Right atrium auricular region (tissue), 2 donors: ENCODE data around the gene CHD6. TPM values are rescaled to one million over a fixed set of nuclear protein-coding genes. Genes with fewer than 3 reads are reported as not detected.

Experiments used
- DNase-seq: peaks from one replicate; pipeline ENCODE4 v3.0.0-alpha.2; 2019; ENCODE audit warnings: low spot score
- H3K27ac ChIP-seq, 2 donors: fragments of 200-600 bp; sonication (generic); 1 replicate in 1 of 2; 2 replicates in 1 of 2; pipeline ENCODE4 v1.5.1; 2016 to 2019
- H3K27me3 ChIP-seq, 2 donors: fragments of 200-600 bp; sonication (generic); one replicate each; pipeline versions ENCODE4 v1.5.1 to v1.6.0; 2017 to 2019
- H3K36me3 ChIP-seq: fragments of 200-600 bp; sonication (generic); one replicate; pipeline ENCODE4 v1.5.1; 2016
- H3K4me1 ChIP-seq, 2 donors: fragments of 200-600 bp; sonication (generic); one replicate each; pipeline versions ENCODE4 v1.5.1 to v1.6.0; 2017 to 2019
- H3K4me3 ChIP-seq, 2 donors: fragments of 200-600 bp; sonication (generic); 1 replicate in 1 of 2; 2 replicates in 1 of 2; pipeline ENCODE4 v1.5.1; 2017 to 2019; ENCODE audit warnings: mild to moderate bottlenecking in 1 of 2, moderate library complexity in 1 of 2
- H3K9me3 ChIP-seq, 2 donors: fragments of 200-600 bp; sonication (generic); one replicate each; pipeline ENCODE4 v1.5.1; 2019
- total RNA-seq, 2 donors: library from RNA; depleted of rRNA; stranded (reverse); fragments of >200 nt; gene quantifications; one replicate each; pipeline ENCODE4 v1.1.0, GENCODE V29; 2016
- TF ChIP-seq, protein P1 (sequence below), 2 donors: fragments of 200-600 bp; sonication (generic); IDR thresholded peaks; one replicate each; pipeline ENCODE4 v1.5.1; 2019; ENCODE audit warnings: antibody characterized with exemption in 2 of 2

CHD6 gene
- total RNA-seq, 2 donors from 2014 or later: 22.2 to 27.4 TPM

DNA sequence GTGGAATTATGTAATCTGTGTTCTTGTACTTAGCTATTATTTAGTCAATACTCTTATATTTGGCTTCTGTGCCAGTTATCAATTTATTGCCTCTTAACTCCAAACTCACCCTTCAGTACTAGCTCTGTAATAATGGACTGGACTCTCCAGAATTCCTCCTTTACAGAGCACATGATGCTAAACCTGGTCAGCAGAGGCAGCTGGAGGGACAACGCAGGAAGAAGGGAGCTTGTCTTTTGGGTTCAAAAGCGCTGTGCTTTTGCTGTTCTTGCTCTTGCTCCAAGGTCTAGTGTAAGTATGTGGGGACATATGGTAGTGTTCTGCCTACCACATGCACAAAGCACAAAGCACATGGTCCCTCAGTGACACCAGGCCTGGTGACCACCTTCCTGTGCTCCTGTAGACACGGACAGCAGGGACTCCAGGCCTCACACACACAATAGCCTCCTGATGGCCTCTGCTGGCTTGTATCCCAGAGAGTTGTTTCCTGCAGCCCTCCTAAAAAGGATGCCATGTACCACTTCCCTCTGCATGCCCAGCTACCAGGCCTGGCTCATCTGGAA is 46.1 kb downstream of the CHD6 start:
- peaks cover 0 to 60% of the 10 kb centered on the region in 2 donors for H3K4me1 ChIP-seq
- no peaks in the 10 kb centered on the region for H3K36me3 ChIP-seq
- H3K27ac ChIP-seq: no peak overlapping the region
- DNase-seq: no peak
- H3K27me3 ChIP-seq: no peaks in the 10 kb centered on the region
- TF ChIP-seq, protein P1, sequence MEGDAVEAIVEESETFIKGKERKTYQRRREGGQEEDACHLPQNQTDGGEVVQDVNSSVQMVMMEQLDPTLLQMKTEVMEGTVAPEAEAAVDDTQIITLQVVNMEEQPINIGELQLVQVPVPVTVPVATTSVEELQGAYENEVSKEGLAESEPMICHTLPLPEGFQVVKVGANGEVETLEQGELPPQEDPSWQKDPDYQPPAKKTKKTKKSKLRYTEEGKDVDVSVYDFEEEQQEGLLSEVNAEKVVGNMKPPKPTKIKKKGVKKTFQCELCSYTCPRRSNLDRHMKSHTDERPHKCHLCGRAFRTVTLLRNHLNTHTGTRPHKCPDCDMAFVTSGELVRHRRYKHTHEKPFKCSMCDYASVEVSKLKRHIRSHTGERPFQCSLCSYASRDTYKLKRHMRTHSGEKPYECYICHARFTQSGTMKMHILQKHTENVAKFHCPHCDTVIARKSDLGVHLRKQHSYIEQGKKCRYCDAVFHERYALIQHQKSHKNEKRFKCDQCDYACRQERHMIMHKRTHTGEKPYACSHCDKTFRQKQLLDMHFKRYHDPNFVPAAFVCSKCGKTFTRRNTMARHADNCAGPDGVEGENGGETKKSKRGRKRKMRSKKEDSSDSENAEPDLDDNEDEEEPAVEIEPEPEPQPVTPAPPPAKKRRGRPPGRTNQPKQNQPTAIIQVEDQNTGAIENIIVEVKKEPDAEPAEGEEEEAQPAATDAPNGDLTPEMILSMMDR (IDR thresholded peaks at IDR 0.05): peak in 1 of 2 donors; percentile 31
- H3K4me3 ChIP-seq: no peak overlapping the region
- no peaks in the 10 kb centered on the region for H3K9me3 ChIP-seq

DNA sequence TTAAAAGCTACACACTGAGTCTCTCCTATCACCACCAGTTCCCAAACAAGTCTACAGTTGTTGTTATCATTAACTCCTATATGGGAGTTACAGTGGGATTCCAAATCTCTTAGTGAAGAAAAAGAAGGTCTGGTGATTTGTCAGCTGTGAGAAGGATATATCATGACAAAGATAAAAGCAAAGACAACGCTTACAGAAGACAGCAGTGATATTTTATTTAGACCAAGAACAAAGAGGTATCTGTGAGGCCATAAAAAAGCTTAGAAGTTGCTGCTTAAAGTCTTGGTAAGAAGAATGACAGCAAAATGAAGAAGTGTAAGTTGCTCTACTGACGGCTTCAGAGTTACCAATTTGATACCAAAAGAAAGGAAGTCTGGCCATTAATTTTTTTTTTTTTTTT is 47.2 kb downstream of the CHD6 start:
- Histone ChIP-seq H3K36me3 (no peaks in the 10 kb centered on the region), H3K27ac (no peak overlapping the region), H3K4me3 (no peak overlapping the region), H3K9me3 (no peaks in the 10 kb centered on the region), H3K27me3 (no peaks in the 10 kb centered on the region), H3K4me1 (peaks cover 0 to 51% of the 10 kb centered on the region in 2 donors)
- no peak for DNase-seq
- TF ChIP-seq, protein P1 (IDR thresholded peaks at IDR 0.05): no peak

DNA sequence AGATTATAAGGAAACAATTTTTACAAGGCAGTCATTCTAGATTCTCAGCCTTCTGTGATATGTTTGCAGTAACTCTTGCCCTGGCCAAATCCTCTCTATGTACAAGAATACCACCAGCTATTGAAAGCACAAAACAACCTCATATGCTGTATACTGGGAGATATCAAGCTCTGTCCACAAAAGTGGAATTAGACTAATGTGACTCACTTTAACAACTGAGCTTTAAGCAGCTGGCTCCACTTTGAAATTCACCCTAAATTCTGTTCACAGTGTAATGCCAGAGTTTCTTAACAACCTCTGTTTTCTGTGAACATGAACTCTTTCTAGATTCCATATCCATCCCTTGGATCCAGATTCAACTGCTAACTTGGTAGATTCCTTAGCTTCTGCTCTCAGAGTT is 47.6 kb downstream of the CHD6 start:
- no peak for DNase-seq
- no peak overlapping the region for H3K4me3 ChIP-seq
- peaks cover 0 to 50% of the 10 kb centered on the region in 2 donors for H3K4me1 ChIP-seq
- TF ChIP-seq, protein P1 (IDR thresholded peaks at IDR 0.05): no peak
- H3K27me3 ChIP-seq: no peaks in the 10 kb centered on the region
- H3K9me3 ChIP-seq: no peaks in the 10 kb centered on the region
- no peak overlapping the region for H3K27ac ChIP-seq
- H3K36me3 ChIP-seq: no peaks in the 10 kb centered on the region

DNA sequence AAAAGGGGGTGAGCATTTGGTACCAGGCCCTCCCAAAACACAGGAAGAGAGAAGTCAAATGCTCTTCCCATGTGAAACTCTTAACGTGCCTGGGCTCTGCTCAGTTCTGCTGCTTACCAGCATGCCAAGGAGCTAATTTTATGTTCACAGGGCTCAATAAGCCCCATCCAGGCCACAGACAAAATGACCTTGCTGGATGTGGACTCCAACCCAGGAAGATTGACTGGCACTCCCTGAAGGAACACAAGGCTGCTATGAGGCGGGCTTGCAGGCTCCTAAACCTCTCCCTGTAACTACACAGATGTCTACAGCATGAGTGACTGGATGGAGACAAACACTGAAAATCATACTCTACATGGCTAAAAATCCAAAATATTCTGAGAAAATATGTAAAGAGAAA is 50.6 kb downstream of the CHD6 start:
- Histone ChIP-seq H3K4me1 (peaks cover 0 to 34% of the 10 kb centered on the region in 2 donors), H3K9me3 (no peaks in the 10 kb centered on the region), H3K4me3 (no peak overlapping the region), H3K27ac (no peak overlapping the region), H3K36me3 (no peaks in the 10 kb centered on the region), H3K27me3 (no peaks in the 10 kb centered on the region)
- DNase-seq: no peak
- TF ChIP-seq, protein P1 (IDR thresholded peaks at IDR 0.05): no peak

DNA sequence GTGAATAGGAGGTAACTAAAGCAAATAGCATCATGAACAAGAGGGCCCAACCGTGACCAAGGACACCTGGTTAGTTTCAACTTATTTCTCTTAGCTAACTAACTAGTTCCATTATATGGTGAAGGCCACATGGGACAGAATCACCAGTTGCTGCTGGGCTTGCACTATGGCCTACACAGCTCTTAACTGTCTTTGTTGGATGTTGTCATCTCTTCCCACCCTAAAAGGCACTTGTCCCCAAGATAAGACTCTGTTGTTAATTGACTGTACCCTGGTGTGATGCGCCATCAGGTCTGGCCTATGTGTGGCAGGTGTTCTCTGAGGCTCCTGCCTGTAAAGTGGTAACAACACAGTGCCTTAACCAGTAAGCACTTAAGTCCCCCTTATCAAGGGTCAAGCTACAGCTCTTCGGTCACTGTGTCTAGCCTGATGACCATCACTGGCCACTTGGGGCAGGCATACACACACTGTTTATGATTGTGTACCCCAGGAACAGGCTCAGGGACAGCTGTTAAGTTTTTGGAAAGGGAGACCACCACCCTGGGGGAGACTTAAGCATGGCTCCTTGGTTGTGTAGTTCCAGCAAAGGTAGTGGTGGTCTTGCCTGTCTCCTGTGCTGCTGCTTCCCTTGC is 51.2 kb downstream of the CHD6 start:
- no peak for DNase-seq
- TF ChIP-seq, protein P1 (IDR thresholded peaks at IDR 0.05): no peak
- peaks cover 0 to 28% of the 10 kb centered on the region in 2 donors for H3K4me1 ChIP-seq
- H3K9me3 ChIP-seq: no peaks in the 10 kb centered on the region
- no peaks in the 10 kb centered on the region for H3K36me3 ChIP-seq
- H3K27ac ChIP-seq: no peak overlapping the region
- H3K4me3 ChIP-seq: no peak overlapping the region
- no peaks in the 10 kb centered on the region for H3K27me3 ChIP-seq

DNA sequence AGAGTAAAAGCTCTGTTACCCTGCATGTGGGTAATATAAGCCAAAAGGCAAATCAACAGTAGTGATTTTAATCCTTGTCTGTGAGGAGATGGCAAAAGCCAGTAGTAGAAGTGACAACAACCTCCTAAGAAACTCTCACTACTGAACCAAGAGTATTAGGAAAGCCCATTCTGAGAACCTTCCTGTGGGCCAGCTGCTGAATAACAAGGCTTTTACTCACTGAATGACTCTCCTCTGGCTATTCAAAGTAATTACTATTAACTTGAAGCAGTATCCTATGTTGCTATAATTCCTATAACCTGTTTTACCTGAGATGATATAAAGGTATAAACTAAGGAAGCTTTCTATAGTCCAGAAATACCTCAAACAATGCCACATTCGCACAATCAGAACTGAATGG is 55.1 kb downstream of the CHD6 start:
- Histone ChIP-seq H3K27me3 (no peaks in the 10 kb centered on the region), H3K36me3 (no peaks in the 10 kb centered on the region), H3K4me3 (no peak overlapping the region), H3K9me3 (no peaks in the 10 kb centered on the region), H3K4me1 (peaks cover 0 to 27% of the 10 kb centered on the region in 2 donors), H3K27ac (no peak overlapping the region)
- TF ChIP-seq, protein P1 (IDR thresholded peaks at IDR 0.05): no peak
- no peak for DNase-seq
